NB4 (cell line): ENCODE data around the gene FRYL.
A peak's percentile ranks its signal among the peaks of the same experiment; 100 is the strongest.

Source experiments
- DNase-seq: peaks from one replicate; pipeline ENCODE4 v3.0.0; 2010; ENCODE audit warnings: low read depth
- H3K4me3 ChIP-seq: one replicate; pipeline ENCODE4 v1.5.1; 2011; ENCODE audit warnings: mild to moderate bottlenecking, low read depth, low read length, moderate library complexity
- MYC ChIP-seq: IDR thresholded peaks from 2 replicates; pipeline ENCODE4 v1.6.1; 2011; ENCODE audit warnings: low read depth, low read length
- POLR2A ChIP-seq: IDR thresholded peaks from 2 replicates; pipeline ENCODE4 v1.6.1; 2011; ENCODE audit warnings: mild to moderate bottlenecking; ENCODE audit not compliant: insufficient read length; ENCODE audit errors: extremely low read depth
- TF ChIP-seq, protein P1 (sequence below): IDR thresholded peaks from 2 replicates; pipeline ENCODE4 v1.6.1; 2011; ENCODE audit warnings: low read depth, low read length
- TF ChIP-seq, protein P2 (sequence below): IDR thresholded peaks from one replicate; pipeline ENCODE4 v1.5.1; 2012; ENCODE audit warnings: low read depth, low read length

The FRYL gene

DNA sequence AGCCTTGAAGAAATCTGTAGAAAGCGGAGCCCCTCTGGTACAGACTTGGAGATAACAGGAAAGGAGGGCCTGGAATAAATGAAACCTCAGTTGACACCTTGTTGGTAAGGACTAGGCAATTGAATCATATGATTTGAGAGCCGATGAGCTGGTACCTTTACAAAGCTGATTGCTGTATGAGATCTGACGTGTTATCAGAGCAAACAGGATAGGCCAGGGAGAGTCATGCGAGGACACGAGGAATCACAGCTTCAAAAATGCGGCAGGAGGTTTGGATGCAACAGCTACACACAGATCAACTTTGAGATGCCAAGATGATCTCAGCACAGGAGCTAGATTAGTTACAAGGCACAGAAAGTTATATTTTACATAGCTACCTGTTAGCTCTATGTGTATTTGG is 304.3 kb downstream of the FRYL start:
- no peak for DNase-seq
- TF ChIP-seq, protein P1, sequence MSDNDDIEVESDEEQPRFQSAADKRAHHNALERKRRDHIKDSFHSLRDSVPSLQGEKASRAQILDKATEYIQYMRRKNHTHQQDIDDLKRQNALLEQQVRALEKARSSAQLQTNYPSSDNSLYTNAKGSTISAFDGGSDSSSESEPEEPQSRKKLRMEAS: no peak
- TF ChIP-seq, protein P2, sequence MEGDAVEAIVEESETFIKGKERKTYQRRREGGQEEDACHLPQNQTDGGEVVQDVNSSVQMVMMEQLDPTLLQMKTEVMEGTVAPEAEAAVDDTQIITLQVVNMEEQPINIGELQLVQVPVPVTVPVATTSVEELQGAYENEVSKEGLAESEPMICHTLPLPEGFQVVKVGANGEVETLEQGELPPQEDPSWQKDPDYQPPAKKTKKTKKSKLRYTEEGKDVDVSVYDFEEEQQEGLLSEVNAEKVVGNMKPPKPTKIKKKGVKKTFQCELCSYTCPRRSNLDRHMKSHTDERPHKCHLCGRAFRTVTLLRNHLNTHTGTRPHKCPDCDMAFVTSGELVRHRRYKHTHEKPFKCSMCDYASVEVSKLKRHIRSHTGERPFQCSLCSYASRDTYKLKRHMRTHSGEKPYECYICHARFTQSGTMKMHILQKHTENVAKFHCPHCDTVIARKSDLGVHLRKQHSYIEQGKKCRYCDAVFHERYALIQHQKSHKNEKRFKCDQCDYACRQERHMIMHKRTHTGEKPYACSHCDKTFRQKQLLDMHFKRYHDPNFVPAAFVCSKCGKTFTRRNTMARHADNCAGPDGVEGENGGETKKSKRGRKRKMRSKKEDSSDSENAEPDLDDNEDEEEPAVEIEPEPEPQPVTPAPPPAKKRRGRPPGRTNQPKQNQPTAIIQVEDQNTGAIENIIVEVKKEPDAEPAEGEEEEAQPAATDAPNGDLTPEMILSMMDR: no peak
- no peak for TF ChIP-seq MYC
- TF ChIP-seq POLR2A: no peak
- no peak overlapping the region for H3K4me3 ChIP-seq

DNA sequence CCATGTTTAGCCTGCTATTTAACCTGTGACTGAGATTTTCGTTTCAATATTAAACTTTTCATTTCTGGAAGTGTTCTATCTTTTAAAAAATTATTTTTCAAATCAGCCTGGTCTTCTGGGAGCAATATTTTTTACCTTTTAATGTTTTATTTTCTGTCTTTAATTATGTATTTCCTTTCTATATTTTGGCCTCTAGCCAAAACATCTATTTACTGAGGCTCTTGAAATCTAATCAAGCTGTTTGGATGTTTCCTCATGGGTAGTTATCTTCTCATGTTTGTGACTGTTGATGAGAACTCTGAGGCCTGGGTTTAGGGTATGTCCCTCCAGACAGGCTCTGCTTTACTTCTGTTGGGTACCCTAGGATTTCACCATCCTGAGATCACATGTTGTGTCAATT is 307.3 kb downstream of the FRYL start:
- TF ChIP-seq, protein P1: no peak
- TF ChIP-seq, protein P2: no peak
- TF ChIP-seq MYC: no peak
- TF ChIP-seq POLR2A: no peak
- H3K4me3 ChIP-seq: no peak overlapping the region
- no peak for DNase-seq

DNA sequence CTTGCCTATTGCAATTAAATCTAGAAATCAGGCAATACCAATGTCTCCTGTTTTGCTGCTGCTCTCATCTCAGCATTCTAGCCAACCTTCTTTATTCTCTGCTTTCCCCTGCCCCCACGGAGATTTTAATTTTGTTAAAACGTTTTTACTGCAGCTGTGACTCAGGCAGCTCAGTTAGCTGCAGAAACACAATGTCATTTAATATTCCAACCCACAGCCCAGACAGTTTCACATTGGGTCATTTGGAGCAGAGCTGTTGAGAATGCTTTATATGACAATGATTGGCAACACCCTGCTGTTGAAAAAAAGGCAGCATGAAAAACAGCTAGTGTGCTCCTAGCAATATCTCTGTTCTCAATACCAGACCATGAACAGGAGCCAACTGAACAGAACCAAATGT is 309.5 kb downstream of the FRYL start:
- DNase-seq: no peak
- TF ChIP-seq, protein P2: no peak
- no peak for TF ChIP-seq MYC
- H3K4me3 ChIP-seq: no peak overlapping the region

DNA sequence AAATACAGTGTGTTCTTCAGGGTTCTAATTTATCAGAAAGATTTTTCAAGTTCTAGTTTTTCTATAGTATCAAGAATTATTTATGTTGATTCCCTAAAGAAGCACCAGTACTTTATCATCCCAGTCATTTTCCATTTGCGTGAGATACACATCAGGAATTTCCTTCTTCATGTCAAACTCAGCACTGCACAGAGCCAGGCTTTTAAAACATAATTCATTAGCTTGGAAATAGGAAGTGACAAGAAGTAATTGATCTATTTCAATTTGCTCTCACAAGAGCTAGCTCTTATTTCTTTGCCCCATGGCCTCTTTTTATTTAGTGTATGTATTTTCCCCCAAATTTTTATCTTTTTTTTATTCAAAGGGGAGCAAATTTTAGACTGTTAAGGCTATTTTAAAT is 309.9 kb downstream of the FRYL start:
- DNase-seq: no peak
- H3K4me3 ChIP-seq: no peak overlapping the region
- TF ChIP-seq, protein P1: no peak

DNA sequence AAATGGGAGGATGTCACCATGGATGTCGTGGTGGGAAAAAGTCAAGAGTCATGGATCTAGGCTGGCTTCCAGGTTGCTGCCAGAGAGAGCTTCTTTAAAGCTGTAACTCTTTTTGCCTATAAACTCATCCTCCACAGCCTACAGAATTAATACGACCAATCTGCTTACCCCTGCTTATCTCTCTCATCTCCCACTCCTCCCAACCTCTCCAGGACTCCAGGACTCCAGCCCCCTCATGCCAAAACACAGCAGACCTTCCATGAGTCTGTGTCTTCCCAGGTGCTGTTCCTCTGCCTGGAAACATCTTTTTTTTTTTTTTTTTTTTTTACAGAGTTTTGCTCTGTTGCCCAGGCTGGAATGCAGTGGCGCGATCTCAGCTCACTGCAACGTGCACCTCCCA is 312.2 kb downstream of the FRYL start:
- no peak overlapping the region for H3K4me3 ChIP-seq
- TF ChIP-seq, protein P2: no peak
- no peak for TF ChIP-seq MYC
- TF ChIP-seq, protein P1: no peak
- TF ChIP-seq POLR2A: no peak
- DNase-seq: no peak

DNA sequence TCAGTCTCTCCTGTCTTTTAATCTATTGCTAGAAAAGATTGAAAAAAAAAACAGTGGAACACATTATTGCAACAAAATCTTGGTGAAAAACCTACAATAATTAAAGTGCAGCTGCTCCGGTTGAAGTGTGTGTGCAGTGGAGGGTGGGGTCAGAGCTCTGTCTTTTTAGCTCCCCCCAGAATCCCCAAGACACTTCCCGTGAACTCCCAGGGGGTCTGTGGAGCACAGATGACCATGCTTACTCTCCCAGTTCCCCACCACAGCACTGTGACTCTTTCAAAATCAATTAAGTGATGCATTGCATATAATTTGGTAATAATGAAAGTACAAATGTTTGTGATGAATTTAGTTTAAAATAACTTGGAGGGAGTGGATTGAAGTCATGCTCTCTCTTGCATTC is 312.6 kb downstream of the FRYL start:
- H3K4me3 ChIP-seq: no peak overlapping the region
- no peak for TF ChIP-seq POLR2A
- TF ChIP-seq, protein P1: no peak
- TF ChIP-seq, protein P2: no peak
- TF ChIP-seq MYC: no peak
- peak; percentile 81 for DNase-seq
